HG03139 (cell line): Measurements from ENCODE around the gene FAM222A.

Source experiments
- ATAC-seq: cut with Tn5 transposase; IDR thresholded peaks from one replicate; pipeline ENCODE4 v1.9.1; 2021; ENCODE audit not compliant: unreplicated experiment

FAM222A gene

DNA sequence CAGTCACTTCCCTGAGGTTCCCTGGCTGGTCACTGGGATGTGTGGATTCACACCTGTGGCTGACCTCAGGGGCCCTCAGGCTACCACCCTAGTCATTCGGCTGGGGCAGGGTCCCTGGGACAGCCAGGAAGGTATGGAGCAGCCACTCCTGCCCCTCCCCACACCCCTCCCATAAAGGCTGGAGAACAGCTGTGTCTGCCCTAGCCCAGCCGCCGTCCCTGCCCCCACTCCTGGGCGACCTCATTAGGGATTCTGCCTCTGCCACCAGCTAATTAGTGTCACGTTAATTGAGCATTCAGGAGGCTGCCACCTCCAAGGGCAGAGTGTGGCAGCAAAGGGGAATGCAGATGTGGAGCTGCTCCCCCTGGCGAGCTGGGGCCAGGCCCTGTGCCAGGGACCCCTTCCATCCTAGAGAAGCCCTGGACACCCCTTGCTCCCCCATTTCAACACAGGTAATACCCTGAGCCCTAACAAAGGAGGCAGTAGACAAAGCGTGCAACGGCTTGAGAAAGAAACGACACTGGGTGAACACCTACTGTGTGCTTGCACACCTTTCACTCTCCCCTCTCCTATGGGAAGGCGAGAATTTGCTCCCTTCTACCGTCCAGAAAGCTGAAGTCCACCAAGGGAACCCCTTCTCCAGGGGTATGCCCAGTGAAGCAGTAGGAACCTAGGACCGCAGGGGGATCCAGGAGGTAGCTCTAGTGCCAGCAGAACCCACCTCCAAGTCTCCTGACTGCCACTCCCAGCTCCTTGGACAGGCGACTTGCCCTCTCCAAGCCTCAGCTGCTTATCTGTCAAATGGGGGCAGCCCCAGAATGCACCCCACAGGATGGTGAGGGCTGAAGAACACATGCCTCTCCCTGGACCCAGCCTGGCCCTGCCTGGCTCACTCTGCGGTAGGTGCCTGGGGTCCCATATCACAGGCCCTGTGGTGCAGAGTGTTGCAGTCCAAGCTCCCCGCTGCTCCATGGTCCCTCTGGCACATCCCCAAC is 45.1 kb downstream of the FAM222A start:
- no peak for ATAC-seq

GRCh38 chr12:109759595-109759994 is 46.0 kb downstream of the FAM222A start:
- no peak for ATAC-seq

- ATAC-seq, result no peak
Observed at GRCh38 chr12:109760031-109760929, 46.7 kb downstream of the FAM222A start.

- ATAC-seq, result no peak
Observed at GRCh38 chr12:109760930-109761921, 47.6 kb downstream of the FAM222A start.

DNA sequence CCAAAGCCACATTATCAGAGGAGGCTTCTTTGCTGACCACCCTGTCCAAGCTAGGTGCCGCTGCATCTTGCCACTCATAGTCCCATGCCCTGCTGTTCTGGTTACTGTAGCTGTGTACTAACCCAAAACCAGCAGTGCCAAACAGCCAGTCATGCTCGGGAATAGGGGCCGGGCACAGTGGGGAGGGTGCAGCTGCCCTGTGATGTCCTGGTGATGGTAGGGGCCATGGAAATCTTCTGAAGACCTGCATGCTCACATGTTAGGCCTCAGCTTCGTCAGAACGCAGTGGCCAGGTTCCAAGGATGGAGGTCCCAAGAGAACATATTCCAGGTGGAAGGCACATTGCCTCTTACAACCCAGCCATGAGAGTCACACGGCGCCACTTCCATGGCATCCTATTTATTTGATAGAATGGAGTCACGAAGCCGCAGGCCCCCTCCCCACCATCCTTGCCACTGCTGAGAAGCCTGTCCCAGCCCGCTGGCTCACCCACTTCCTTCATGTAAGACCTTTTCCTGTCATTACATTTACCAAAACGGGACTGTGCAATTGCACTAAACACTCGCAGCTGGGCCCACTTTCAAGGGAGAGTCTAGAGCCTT is 48.5 kb downstream of the FAM222A start:
- no peak for ATAC-seq

DNA sequence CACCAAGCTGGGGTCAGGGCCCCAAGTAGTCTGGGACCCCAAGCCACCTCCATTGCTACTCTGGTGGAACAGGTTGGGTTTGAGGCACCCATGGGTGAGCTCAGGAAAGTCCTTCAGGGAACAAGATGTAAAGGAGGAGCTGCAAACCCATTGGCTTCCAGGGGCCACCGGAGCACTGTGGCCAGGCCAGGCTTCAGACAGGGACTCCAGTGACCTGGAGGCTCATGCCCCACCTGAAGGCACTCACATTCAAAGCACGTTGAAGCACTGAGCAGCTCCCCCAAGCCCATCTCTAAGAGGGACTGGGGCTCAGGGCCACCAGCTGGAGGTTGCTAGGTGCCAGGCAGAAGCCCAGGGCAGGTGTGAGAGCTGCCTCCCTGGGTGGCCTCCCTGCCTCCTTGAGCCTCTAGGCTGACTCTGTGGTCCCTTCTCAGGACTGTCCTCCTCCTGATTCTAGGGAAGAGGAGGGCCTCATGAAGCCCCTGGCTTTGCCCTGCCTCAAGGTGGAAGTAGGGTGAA is 49.1 kb downstream of the FAM222A start:
- ATAC-seq, result no peak

DNA sequence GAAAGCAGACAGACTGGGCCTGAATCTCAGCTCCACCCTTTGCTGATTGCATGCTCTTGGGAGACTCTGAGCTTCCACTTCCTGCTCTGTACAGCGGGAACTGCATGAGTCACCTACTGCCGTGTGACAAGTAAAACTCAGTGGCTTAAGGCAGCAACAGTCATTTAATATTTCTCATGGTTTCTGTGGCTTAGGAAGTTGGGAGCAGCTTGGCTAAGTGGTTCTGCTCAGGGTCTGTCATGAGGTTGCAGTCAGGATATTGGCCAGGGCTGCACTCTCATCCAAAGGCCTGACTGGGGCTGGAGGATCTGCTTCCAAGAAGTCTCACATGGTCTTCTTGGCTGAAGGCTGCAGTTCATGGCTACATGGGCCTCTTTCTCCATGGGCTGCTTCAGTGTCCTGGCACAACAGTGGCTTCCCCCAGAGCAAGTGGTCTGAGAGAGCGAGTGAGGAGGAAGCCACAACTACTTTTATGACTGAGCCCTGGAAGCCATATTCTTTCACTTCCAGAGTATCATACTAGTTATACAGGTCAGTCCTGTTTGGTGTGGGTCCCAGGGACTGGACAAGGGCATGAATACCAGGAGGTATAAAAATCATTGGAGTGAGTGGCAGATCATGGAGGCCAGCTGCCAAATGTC is 49.7 kb downstream of the FAM222A start:
- no peak for ATAC-seq

GRCh38 chr12:109764123-109764522 is 50.5 kb downstream of the FAM222A start:
- ATAC-seq, result no peak

DNA sequence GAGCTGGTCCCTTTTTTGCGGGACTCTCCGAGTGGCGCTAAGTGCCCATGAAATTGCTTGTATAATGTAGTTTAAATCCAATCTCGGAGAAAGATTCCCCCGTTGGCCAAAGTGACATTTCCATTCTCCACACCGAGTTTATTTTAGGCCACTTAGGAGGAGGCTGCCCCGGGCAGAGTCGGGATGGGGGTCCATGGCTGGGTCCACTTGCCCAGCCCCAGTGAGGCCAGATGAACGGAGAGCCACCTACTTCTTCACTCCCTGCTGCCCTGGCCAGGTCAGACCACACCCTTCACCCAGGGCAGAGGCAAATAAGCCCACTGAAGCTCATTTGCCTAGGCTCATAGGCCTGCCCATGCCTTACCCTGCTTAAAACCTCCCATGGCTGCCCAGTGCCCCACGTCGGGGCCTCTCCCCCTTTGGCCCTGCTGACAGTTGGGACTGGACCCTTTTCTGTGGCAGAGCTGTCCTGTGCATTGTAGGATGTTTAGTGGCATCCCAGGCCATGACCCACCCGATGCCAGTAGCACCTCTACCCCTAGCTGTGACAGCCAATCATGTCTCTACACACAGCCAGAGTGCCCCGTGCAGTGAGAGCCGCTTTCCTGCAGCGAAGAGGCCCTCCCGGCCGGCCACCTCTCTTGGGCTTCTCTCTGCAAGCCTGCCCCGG is 51.3 kb downstream of the FAM222A start:
- ATAC-seq, result no peak

- no peak for ATAC-seq
Observed at GRCh38 chr12:109765446-109765810, 51.8 kb downstream of the FAM222A start.

- ATAC-seq, result no peak
Observed at GRCh38 chr12:109766251-109766778, 52.7 kb downstream of the FAM222A start.

DNA sequence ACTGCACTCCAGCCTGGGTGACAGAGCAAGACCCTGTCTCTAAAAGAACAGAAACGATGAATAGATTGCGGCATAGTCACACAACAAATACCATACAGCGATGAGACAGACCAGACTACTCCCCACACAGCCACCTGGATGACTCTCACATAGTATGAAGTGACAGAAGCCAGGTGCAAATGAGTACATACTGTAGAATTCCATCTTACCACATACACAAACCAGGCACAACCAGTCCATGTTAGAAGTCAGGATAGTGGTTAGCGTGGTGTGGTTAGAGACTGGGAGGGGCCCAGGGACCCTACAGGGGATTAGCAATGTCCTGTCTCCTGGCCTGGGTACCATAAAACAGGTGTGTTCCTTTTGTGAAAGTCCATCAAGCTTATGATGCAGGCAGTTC is 53.8 kb downstream of the FAM222A start:
- ATAC-seq, result no peak

DNA sequence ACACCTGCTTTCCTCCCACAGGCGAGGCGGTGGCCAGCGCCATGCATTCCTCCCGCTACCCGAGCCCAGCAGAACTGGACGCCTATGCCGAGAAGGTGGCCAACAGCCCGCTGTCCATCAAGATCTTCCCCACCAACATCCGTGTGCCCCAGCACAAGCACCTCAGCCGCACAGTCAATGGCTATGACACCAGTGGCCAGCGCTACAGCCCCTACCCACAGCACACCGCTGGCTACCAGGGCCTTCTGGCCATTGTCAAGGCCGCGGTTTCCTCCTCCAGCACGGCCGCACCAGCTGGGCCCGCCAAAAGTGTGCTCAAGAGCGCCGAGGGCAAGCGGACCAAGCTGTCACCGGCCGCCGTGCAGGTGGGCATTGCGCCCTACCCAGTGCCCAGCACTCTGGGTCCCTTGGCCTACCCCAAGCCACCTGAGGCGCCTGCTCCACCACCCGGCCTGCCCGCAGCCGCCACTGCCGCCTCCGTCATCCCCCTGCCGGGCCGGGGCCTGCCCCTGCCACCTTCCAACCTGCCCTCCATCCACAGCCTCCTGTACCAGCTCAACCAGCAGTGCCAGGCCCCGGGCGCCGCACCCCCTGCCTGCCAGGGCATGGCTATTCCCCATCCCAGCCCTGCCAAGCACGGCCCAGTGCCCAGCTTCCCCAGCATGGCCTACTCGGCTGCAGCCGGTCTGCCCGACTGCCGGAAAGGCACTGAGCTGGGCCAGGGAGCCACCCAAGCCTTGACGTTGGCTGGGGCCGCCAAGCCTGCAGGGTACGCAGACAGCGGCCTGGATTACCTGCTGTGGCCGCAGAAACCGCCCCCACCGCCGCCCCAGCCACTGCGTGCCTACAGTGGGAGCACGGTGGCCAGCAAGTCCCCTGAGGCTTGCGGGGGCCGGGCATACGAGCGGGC is 54.6 kb downstream of the FAM222A start:
- ATAC-seq, result no peak

DNA sequence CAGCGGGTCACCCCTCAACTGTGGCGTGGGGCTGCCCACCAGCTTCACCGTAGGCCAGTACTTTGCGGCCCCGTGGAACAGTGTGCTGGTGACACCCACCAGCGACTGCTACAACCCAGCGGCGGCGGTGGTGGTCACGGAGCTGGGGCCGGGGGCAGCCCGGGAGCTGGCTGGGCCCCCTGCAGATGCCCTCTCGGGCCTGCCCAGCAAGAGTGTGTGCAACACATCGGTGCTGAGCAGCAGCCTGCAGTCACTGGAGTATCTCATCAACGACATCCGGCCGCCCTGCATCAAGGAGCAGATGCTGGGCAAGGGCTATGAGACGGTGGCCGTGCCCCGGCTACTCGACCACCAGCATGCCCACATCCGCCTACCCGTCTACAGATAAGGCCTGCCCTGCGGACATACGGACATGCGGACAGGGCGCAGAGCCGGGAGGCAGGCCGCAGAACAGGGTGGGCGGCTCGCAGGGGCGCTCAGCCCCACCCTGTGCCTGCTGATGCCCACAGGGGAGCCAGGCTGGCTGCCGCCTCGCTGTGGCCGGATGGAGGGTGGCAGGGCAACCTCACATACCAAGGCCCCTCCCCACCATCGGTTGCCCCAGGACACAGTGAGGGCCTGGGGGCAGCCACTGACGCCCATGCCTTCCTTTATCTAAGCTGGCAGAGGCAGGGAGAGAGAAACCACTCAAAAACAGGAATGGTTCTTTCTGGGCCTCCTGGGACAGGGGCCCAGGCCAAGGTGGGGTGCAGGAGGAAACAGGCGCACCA is 55.5 kb downstream of the FAM222A start:
- no peak for ATAC-seq

- no peak for ATAC-seq
Observed at GRCh38 chr12:109770104-109770860, 56.7 kb downstream of the FAM222A start.
